ENCODE data around the gene CCDC83.

Gene CCDC83

DNA sequence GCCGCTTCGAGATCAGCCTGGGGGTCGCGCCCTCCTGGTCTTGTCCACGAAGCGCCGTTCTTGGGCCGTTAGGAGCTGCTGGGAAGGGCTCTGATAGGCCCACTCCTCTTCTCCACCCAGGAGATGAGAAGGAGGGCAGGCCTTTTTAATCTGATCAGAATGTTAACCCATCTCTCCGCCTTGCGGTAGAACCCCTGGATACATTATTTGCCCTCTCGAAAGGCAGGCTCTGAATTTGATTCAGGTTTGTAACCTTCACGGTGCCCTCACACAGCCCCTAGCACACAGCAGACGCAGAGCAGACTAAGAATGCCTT, at the start of gene CCDC83:
Gene CCDC83 (plus strand): TSS at position 43 of the 316 bp plus-strand sequence. CDS start 9,741 bp downstream, outside the sequence.
- Histone ChIP-seq H3K36me3 (ENCODE audit: insufficient read depth, low read length) (no peaks in the 10 kb centered on the region), H2AFZ (ENCODE audit: low read depth, low read length) (peak within 1 kb of the TSS; percentile 95), H3K4me3 (ENCODE audit: low read length) (peak within 1 kb of the TSS; percentile 74), H3K27me3 (ENCODE audit: insufficient read depth, low read length) (no peaks in the 10 kb centered on the region), H3K9me3 (ENCODE audit: low read length) (peaks cover 3% of the 10 kb centered on the region), H3K4me1 (ENCODE audit: insufficient read depth, low read length) (peaks cover 6% of the 10 kb centered on the region)

DNA sequence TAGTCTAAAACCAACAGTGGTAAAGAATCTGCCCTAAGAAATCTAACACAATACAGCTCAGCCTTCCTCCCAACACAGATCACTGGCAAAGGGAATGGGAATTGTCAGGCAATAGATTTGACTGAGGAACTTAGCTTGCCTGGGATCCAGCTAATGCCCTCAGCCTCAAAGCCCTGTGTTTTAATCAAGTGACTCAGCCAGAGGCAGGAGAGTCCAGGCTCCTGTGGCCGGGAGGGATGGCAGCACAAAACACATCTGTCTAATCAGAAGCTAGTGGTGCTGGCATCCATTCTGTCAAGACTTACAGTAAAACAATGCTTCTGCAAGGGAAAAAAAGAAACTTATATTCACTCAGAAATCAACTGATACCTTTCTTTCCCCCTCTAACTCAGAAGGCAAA, 49.8 kb upstream of the CCDC83 start:
- H3K4me3 ChIP-seq (ENCODE audit: low read length) = no peak overlapping the region

GRCh38 chr11:85806016-85806415, 49.2 kb upstream of the CCDC83 start:
- Histone ChIP-seq H3K4me1 (ENCODE audit: insufficient read depth, low read length) (peaks cover 3% of the 10 kb centered on the region), H3K27me3 (ENCODE audit: insufficient read depth, low read length) (peaks cover 12% of the 10 kb centered on the region), H2AFZ (ENCODE audit: low read depth, low read length) (no peak overlapping the region), H3K4me3 (ENCODE audit: low read length) (no peak overlapping the region), H3K36me3 (ENCODE audit: insufficient read depth, low read length) (no peaks in the 10 kb centered on the region), H3K9me3 (ENCODE audit: low read length) (no peaks in the 10 kb centered on the region)

More for the DNA sequence above, 49.8 kb upstream of the CCDC83 start:
- no peaks in the 10 kb centered on the region for H3K36me3 ChIP-seq (ENCODE audit: insufficient read depth, low read length)
- no peaks in the 10 kb centered on the region for H3K4me1 ChIP-seq (ENCODE audit: insufficient read depth, low read length)
- H3K9me3 ChIP-seq (ENCODE audit: low read length) = no peaks in the 10 kb centered on the region
- no peak overlapping the region for H2AFZ ChIP-seq (ENCODE audit: low read depth, low read length)
- H3K27me3 ChIP-seq (ENCODE audit: insufficient read depth, low read length) = peaks cover 9% of the 10 kb centered on the region

GRCh38 chr11:85806876-85807275, 48.3 kb upstream of the CCDC83 start:
- Histone ChIP-seq H3K4me1 (ENCODE audit: insufficient read depth, low read length) (peaks cover 8% of the 10 kb centered on the region), H3K4me3 (ENCODE audit: low read length) (no peak overlapping the region), H3K27me3 (ENCODE audit: insufficient read depth, low read length) (peaks cover 17% of the 10 kb centered on the region), H2AFZ (ENCODE audit: low read depth, low read length) (no peak overlapping the region), H3K36me3 (ENCODE audit: insufficient read depth, low read length) (no peaks in the 10 kb centered on the region), H3K9me3 (ENCODE audit: low read length) (no peaks in the 10 kb centered on the region)

DNA sequence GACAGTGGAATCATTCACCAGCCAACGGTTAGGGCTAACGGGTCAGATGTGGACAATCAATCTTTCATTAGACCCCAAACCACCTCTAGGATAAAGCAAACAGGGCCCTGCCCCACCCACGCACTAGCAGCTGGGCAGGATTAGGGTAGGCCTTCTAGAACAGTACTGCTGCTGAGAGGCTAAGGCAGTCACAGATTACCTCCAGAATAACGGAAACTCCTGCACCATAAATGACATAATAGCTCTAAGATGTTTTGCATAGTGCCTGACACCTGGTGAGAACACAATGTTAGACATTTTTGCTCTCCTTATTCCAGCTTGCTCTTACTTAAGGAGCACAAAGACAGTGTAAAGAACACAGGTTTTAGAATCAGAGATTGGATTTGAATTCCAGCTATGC, 46.0 kb upstream of the CCDC83 start:
- H3K36me3 ChIP-seq (ENCODE audit: insufficient read depth, low read length) = no peaks in the 10 kb centered on the region

DNA sequence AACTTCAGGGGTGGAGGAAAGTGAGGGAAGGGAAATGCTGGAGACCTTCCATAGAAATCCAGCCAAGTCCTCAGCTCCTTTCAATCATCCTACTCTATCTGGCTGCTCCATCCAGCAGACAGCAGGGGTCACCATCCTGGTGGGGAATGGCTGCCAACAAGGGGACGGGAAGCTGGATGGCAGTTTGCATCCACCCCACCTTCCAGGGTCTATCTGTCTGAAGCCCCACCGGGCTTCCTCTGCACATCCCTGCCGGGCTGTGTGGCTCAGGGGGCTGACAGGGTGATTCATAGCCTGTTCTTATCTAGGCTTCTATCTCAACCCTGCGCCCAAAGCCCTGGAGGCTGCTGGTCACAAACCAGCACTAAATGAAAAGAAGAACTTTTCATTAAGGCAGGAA, 45.3 kb upstream of the CCDC83 start:
- Histone ChIP-seq H2AFZ (ENCODE audit: low read depth, low read length) (no peak overlapping the region), H3K9me3 (ENCODE audit: low read length) (no peaks in the 10 kb centered on the region), H3K4me1 (ENCODE audit: insufficient read depth, low read length) (peaks cover 8% of the 10 kb centered on the region), H3K4me3 (ENCODE audit: low read length) (no peak overlapping the region), H3K36me3 (ENCODE audit: insufficient read depth, low read length) (no peaks in the 10 kb centered on the region), H3K27me3 (ENCODE audit: insufficient read depth, low read length) (peaks cover 28% of the 10 kb centered on the region)

More for the DNA sequence above, 46.0 kb upstream of the CCDC83 start:
- peaks cover 28% of the 10 kb centered on the region for H3K27me3 ChIP-seq (ENCODE audit: insufficient read depth, low read length)
- H3K4me3 ChIP-seq (ENCODE audit: low read length) = no peak overlapping the region
- H3K9me3 ChIP-seq (ENCODE audit: low read length) = no peaks in the 10 kb centered on the region
- no peak overlapping the region for H2AFZ ChIP-seq (ENCODE audit: low read depth, low read length)
- peaks cover 8% of the 10 kb centered on the region for H3K4me1 ChIP-seq (ENCODE audit: insufficient read depth, low read length)

DNA sequence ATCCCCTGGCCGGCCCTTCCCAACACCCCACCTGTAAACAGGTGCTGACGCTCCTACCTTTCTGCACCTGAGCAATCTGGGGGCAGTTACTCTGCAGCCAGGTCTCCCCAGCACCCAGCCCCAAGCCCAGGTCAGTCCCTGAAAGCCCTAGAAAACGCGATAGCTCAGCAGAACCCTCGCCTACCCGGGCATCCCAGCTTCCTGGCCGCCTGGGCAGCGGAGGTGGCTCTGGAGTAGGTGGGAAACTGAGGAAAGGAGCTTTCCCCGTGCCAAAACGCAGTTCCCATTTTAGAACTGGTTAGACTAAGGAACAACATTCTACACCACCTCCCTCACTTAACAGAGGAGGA, 44.7 kb upstream of the CCDC83 start:
- H3K27me3 ChIP-seq (ENCODE audit: insufficient read depth, low read length) = peaks cover 28% of the 10 kb centered on the region
- no peaks in the 10 kb centered on the region for H3K9me3 ChIP-seq (ENCODE audit: low read length)
- peak overlapping the region; percentile 93 for H2AFZ ChIP-seq (ENCODE audit: low read depth, low read length)
- peaks cover 8% of the 10 kb centered on the region for H3K4me1 ChIP-seq (ENCODE audit: insufficient read depth, low read length)
- no peaks in the 10 kb centered on the region for H3K36me3 ChIP-seq (ENCODE audit: insufficient read depth, low read length)
- peak overlapping the region; percentile 49 for H3K4me3 ChIP-seq (ENCODE audit: low read length)

- Histone ChIP-seq H3K9me3 (ENCODE audit: low read length) (no peaks in the 10 kb centered on the region), H3K36me3 (ENCODE audit: insufficient read depth, low read length) (no peaks in the 10 kb centered on the region), H3K4me1 (ENCODE audit: insufficient read depth, low read length) (peaks cover 8% of the 10 kb centered on the region), H3K27me3 (ENCODE audit: insufficient read depth, low read length) (peaks cover 28% of the 10 kb centered on the region), H2AFZ (ENCODE audit: low read depth, low read length) (peak within 1 kb of the TSS; percentile 93), H3K4me3 (ENCODE audit: low read length) (peak within 1 kb of the TSS; percentile 49)
Observed at GRCh38 chr11:85810871-85811611, 44.1 kb upstream of the CCDC83 start, which contains the start of gene SYTL2. TSS of gene SYTL2 (minus strand) at chr11:85811141. CDS start at chr11:85757725, 53,416 bp downstream.

DNA sequence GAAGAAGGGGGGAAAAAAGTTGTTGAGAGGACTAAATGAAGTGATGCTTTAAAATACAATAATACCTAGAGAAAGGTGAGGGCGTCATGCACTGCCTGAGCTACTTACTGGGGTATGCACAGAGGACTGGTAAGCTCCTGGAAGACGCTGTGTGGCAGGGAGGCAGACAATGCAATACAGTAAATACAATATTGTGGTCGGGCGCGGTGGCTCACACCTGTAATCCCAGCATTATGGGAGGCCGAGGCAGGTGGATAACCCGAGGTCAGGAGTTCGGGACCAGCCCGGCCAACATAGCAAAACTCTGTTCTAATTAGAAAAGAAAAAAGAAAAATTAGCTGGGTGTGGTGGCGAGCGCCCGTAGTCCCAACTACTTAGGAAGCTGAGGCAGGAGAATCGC, 43.6 kb upstream of the CCDC83 start:
- Histone ChIP-seq H3K4me1 (ENCODE audit: insufficient read depth, low read length) (peaks cover 8% of the 10 kb centered on the region), H2AFZ (ENCODE audit: low read depth, low read length) (peak overlapping the region; percentile 93), H3K4me3 (ENCODE audit: low read length) (peak overlapping the region; percentile 49), H3K27me3 (ENCODE audit: insufficient read depth, low read length) (peaks cover 28% of the 10 kb centered on the region), H3K36me3 (ENCODE audit: insufficient read depth, low read length) (no peaks in the 10 kb centered on the region), H3K9me3 (ENCODE audit: low read length) (no peaks in the 10 kb centered on the region)

DNA sequence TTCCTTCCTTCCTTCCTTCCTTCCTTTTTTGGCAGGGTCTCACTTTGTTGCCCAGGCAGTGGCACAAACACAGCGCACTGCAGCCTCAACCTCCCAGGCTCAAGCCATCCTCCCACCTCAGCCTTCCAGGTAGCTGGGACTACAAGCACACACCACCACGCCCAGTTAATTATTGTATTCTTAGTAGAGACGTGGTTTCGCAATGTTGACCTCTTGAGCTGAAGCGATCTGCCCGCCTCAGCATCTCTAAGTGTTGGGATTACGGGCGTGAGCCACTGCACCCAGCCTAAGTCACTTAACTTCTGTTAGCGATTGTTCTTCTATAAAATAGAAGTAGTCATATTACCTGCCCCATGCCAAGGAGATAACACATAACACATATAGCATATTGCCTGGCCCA, 41.5 kb upstream of the CCDC83 start:
- no peaks in the 10 kb centered on the region for H3K36me3 ChIP-seq (ENCODE audit: insufficient read depth, low read length)
- peaks cover 8% of the 10 kb centered on the region for H3K4me1 ChIP-seq (ENCODE audit: insufficient read depth, low read length)

DNA sequence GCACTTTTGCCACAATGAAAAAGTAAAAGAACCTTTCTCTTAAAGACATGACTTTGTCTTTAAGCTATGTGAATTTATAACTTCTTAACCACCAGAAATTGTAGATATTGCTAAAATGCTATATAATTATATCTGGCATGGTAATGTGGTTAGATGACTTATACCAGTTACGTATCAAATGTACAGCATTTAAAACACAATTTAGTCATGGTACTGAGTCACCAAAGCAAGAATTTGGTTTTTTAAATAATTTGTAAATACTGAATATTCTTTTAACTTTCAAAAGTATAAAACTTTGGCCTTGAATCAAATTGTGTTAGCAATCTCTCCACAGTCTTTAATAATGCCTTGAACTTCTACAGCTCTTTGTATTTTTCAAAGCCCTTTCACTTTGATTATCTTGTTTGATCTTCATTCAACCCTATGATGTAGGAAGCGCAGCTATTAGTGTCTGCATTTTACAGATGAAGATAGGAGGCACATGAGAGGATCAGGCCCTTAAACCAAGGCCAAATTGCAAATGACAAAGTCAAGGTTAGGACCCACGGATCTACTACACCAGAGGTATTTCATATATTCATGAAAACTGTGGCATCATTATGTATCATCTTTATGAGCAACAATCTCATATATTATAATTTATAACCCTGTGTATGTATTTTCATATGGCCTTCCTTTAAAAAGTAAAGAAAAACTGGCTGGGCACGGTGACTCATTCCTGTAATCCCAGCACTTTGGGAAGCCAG, 39.8 kb upstream of the CCDC83 start:
- Histone ChIP-seq H3K36me3 (ENCODE audit: insufficient read depth, low read length) (no peaks in the 10 kb centered on the region), H3K4me3 (ENCODE audit: low read length) (no peak overlapping the region), H3K27me3 (ENCODE audit: insufficient read depth, low read length) (peaks cover 19% of the 10 kb centered on the region), H3K9me3 (ENCODE audit: low read length) (no peaks in the 10 kb centered on the region), H2AFZ (ENCODE audit: low read depth, low read length) (no peak overlapping the region), H3K4me1 (ENCODE audit: insufficient read depth, low read length) (peaks cover 8% of the 10 kb centered on the region)

More for the DNA sequence above, 41.5 kb upstream of the CCDC83 start:
- Histone ChIP-seq H3K9me3 (ENCODE audit: low read length) (no peaks in the 10 kb centered on the region), H3K4me3 (ENCODE audit: low read length) (no peak overlapping the region), H3K27me3 (ENCODE audit: insufficient read depth, low read length) (peaks cover 28% of the 10 kb centered on the region), H2AFZ (ENCODE audit: low read depth, low read length) (no peak overlapping the region)

- H3K4me1 ChIP-seq (ENCODE audit: insufficient read depth, low read length) = no peaks in the 10 kb centered on the region
- H3K9me3 ChIP-seq (ENCODE audit: low read length) = no peaks in the 10 kb centered on the region
- H3K36me3 ChIP-seq (ENCODE audit: insufficient read depth, low read length) = no peaks in the 10 kb centered on the region
- no peak overlapping the region for H2AFZ ChIP-seq (ENCODE audit: low read depth, low read length)
- H3K4me3 ChIP-seq (ENCODE audit: low read length) = no peak overlapping the region
- H3K27me3 ChIP-seq (ENCODE audit: insufficient read depth, low read length) = no peaks in the 10 kb centered on the region
Observed at GRCh38 chr11:85819441-85819840, 35.7 kb upstream of the CCDC83 start.

- Histone ChIP-seq H3K9me3 (ENCODE audit: low read length) (no peaks in the 10 kb centered on the region), H3K36me3 (ENCODE audit: insufficient read depth, low read length) (no peaks in the 10 kb centered on the region), H2AFZ (ENCODE audit: low read depth, low read length) (no peak overlapping the region), H3K4me3 (ENCODE audit: low read length) (no peak overlapping the region), H3K4me1 (ENCODE audit: insufficient read depth, low read length) (no peaks in the 10 kb centered on the region), H3K27me3 (ENCODE audit: insufficient read depth, low read length) (no peaks in the 10 kb centered on the region)
Observed at GRCh38 chr11:85821636-85822035, 33.5 kb upstream of the CCDC83 start.
